ENCODE measurements around the gene RBM41.
"Not testable (repeated sequence)": the region's sequence is repeated elsewhere in the genome, so short reads cannot be mapped to it uniquely, and the experiment has no call there.

Gene RBM41

GRCh38 chrX:107118322-107119147 lies at the start of gene RBM41:
RBM41 (minus strand) TSS chrX:107118822; CDS start chrX:107118773, 49 bp downstream.
- no peaks in the 10 kb centered on the region for H3K27me3 Mint-ChIP-seq (ENCODE audit: low read depth)
- DNase-seq (ENCODE audit: low spot score), result peak; percentile 62

GRCh38 chrX:107168257-107168656 lies 49.6 kb upstream of the RBM41 start:
- Mint-ChIP-seq H3K9me3 (no peaks in the 10 kb centered on the region), H3K4me1 (ENCODE audit: low read depth) (no peaks in the 10 kb centered on the region), H3K36me3 (ENCODE audit: low read depth) (no peaks in the 10 kb centered on the region), H3K27ac (no peak overlapping the region), H3K27me3 (ENCODE audit: low read depth) (no peaks in the 10 kb centered on the region), H3K4me3 (no peak overlapping the region)
- no peak for DNase-seq (ENCODE audit: low spot score)

More at GRCh38 chrX:107118322-107119147, at the start of gene RBM41:
- Mint-ChIP-seq H3K4me1 (ENCODE audit: low read depth) (peaks cover 22% of the 10 kb centered on the region), H3K4me3 (peak within 1 kb of the TSS; percentile 97), H3K36me3 (ENCODE audit: low read depth) (peaks cover 33% of the 10 kb centered on the region), H3K27ac (peak within 1 kb of the TSS; percentile 95), H3K9me3 (no peaks in the 10 kb centered on the region)

- no peaks in the 10 kb centered on the region for H3K4me1 Mint-ChIP-seq (ENCODE audit: low read depth)
- no peak for DNase-seq (ENCODE audit: low spot score)
- H3K27ac Mint-ChIP-seq, result no peak overlapping the region
- no peaks in the 10 kb centered on the region for H3K9me3 Mint-ChIP-seq
- H3K27me3 Mint-ChIP-seq (ENCODE audit: low read depth), result no peaks in the 10 kb centered on the region
- no peak overlapping the region for H3K4me3 Mint-ChIP-seq
- H3K36me3 Mint-ChIP-seq (ENCODE audit: low read depth), result no peaks in the 10 kb centered on the region
Observed at GRCh38 chrX:107167163-107167921, 48.7 kb upstream of the RBM41 start.

- not testable (repeated sequence) for H3K4me3 Mint-ChIP-seq; H3K4me1 Mint-ChIP-seq (ENCODE audit: low read depth); H3K27ac Mint-ChIP-seq; H3K27me3 Mint-ChIP-seq (ENCODE audit: low read depth); H3K36me3 Mint-ChIP-seq (ENCODE audit: low read depth); DNase-seq (ENCODE audit: low spot score); H3K9me3 Mint-ChIP-seq
Observed at GRCh38 chrX:107157618-107158017, 39.0 kb upstream of the RBM41 start.

GRCh38 chrX:107155621-107156430 lies 37.2 kb upstream of the RBM41 start:
- not testable (repeated sequence) for DNase-seq (ENCODE audit: low spot score); H3K27ac Mint-ChIP-seq; H3K9me3 Mint-ChIP-seq; H3K27me3 Mint-ChIP-seq (ENCODE audit: low read depth); H3K36me3 Mint-ChIP-seq (ENCODE audit: low read depth); H3K4me1 Mint-ChIP-seq (ENCODE audit: low read depth)
- peak overlapping the region; percentile 75 for H3K4me3 Mint-ChIP-seq

- Mint-ChIP-seq H3K36me3 (ENCODE audit: low read depth) (no peaks in the 10 kb centered on the region), H3K27ac (no peak overlapping the region), H3K9me3 (no peaks in the 10 kb centered on the region), H3K4me1 (ENCODE audit: low read depth) (peaks cover 8% of the 10 kb centered on the region), H3K4me3 (peak overlapping the region; percentile 75), H3K27me3 (ENCODE audit: low read depth) (no peaks in the 10 kb centered on the region)
- peak; percentile 4 for DNase-seq (ENCODE audit: low spot score)
Observed at GRCh38 chrX:107154787-107155620, 36.4 kb upstream of the RBM41 start.

- H3K27me3 Mint-ChIP-seq (ENCODE audit: low read depth), result no peaks in the 10 kb centered on the region
- H3K9me3 Mint-ChIP-seq, result no peaks in the 10 kb centered on the region
- H3K4me1 Mint-ChIP-seq (ENCODE audit: low read depth), result peaks cover 8% of the 10 kb centered on the region
- DNase-seq (ENCODE audit: low spot score), result no peak
- H3K4me3 Mint-ChIP-seq, result no peak overlapping the region
- H3K27ac Mint-ChIP-seq, result no peak overlapping the region
- no peaks in the 10 kb centered on the region for H3K36me3 Mint-ChIP-seq (ENCODE audit: low read depth)
Observed at GRCh38 chrX:107153005-107153404, 34.4 kb upstream of the RBM41 start.

- no peak for DNase-seq (ENCODE audit: low spot score)
- no peaks in the 10 kb centered on the region for H3K9me3 Mint-ChIP-seq
- peaks cover 8% of the 10 kb centered on the region for H3K4me1 Mint-ChIP-seq (ENCODE audit: low read depth)
- no peak overlapping the region for H3K4me3 Mint-ChIP-seq
- H3K27ac Mint-ChIP-seq, result no peak overlapping the region
- no peaks in the 10 kb centered on the region for H3K27me3 Mint-ChIP-seq (ENCODE audit: low read depth)
- no peaks in the 10 kb centered on the region for H3K36me3 Mint-ChIP-seq (ENCODE audit: low read depth)
Observed at GRCh38 chrX:107146670-107147069, 28.0 kb upstream of the RBM41 start.

GRCh38 chrX:107135965-107136307 lies 17.3 kb upstream of the RBM41 start:
- Mint-ChIP-seq H3K36me3 (ENCODE audit: low read depth) (peaks cover 3% of the 10 kb centered on the region), H3K27ac (peak overlapping the region; percentile 95), H3K27me3 (ENCODE audit: low read depth) (no peaks in the 10 kb centered on the region), H3K9me3 (peaks cover 3% of the 10 kb centered on the region), H3K4me1 (ENCODE audit: low read depth) (peaks cover 12% of the 10 kb centered on the region), H3K4me3 (peak overlapping the region; percentile 68)
- DNase-seq (ENCODE audit: low spot score), result no peak

GRCh38 chrX:107135049-107135964 lies 16.7 kb upstream of the RBM41 start:
- Mint-ChIP-seq H3K4me1 (ENCODE audit: low read depth) (peaks cover 12% of the 10 kb centered on the region), H3K9me3 (peaks cover 3% of the 10 kb centered on the region), H3K4me3 (peak overlapping the region; percentile 68), H3K27ac (peak overlapping the region; percentile 95), H3K27me3 (ENCODE audit: low read depth) (no peaks in the 10 kb centered on the region), H3K36me3 (ENCODE audit: low read depth) (peaks cover 3% of the 10 kb centered on the region)
- DNase-seq (ENCODE audit: low spot score), result peak; percentile 8

GRCh38 chrX:107123750-107124149 lies 5.1 kb upstream of the RBM41 start:
- no peak for DNase-seq (ENCODE audit: low spot score)

GRCh38 chrX:107119283-107119682 lies 661 bp upstream of the RBM41 start:
- peaks cover 26% of the 10 kb centered on the region for H3K36me3 Mint-ChIP-seq (ENCODE audit: low read depth)
- H3K9me3 Mint-ChIP-seq, result no peaks in the 10 kb centered on the region
- peak overlapping the region; percentile 95 for H3K27ac Mint-ChIP-seq
- peak overlapping the region; percentile 97 for H3K4me3 Mint-ChIP-seq
- no peaks in the 10 kb centered on the region for H3K27me3 Mint-ChIP-seq (ENCODE audit: low read depth)
- peaks cover 16% of the 10 kb centered on the region for H3K4me1 Mint-ChIP-seq (ENCODE audit: low read depth)
- DNase-seq (ENCODE audit: low spot score), result no peak

More at GRCh38 chrX:107123750-107124149, 5.1 kb upstream of the RBM41 start:
- H3K4me3 Mint-ChIP-seq, result no peak overlapping the region
- no peaks in the 10 kb centered on the region for H3K36me3 Mint-ChIP-seq (ENCODE audit: low read depth)
- peaks cover 7% of the 10 kb centered on the region for H3K4me1 Mint-ChIP-seq (ENCODE audit: low read depth)
- no peak overlapping the region for H3K27ac Mint-ChIP-seq
- H3K9me3 Mint-ChIP-seq, result no peaks in the 10 kb centered on the region
- peaks cover 2% of the 10 kb centered on the region for H3K27me3 Mint-ChIP-seq (ENCODE audit: low read depth)

Measured in T-helper 2 cell treated with Interferon-gamma antibody and Interleukin-4, amounts not matched to agents 5 μg/mL and 100 μg/mL, for 36 hours (primary cell).